PFSK-1 (cell line): ENCODE results near the gene P2RY12.

Experiments used
- FOXP2 ChIP-seq: optimal IDR thresholded peaks from 2 replicates; pipeline ENCODE3; 2011; ENCODE audit warnings: borderline replicate concordance, control low read depth, inconsistent platforms; ENCODE audit not compliant: insufficient read depth; ENCODE audit errors: extremely low read length, extremely low read depth
- POLR2AphosphoS5 ChIP-seq: IDR thresholded peaks from 2 replicates; pipeline ENCODE4 v1.6.1; 2012; ENCODE audit warnings: low read depth, mild to moderate bottlenecking, control low read depth, low read length, moderate library complexity
- REST ChIP-seq, 2 experiments: IDR thresholded peaks; 2 replicates each; pipeline versions ENCODE4 v1.6.1 to v1.8.0; 2011 to 2012; ENCODE audit warnings: low read depth in 2 of 2, low read length in 2 of 2, control low read depth in 1 of 2, inconsistent platforms in 1 of 2, mild to moderate bottlenecking in 1 of 2, moderate library complexity in 1 of 2; ENCODE audit not compliant: insufficient read depth in 1 of 2
- SIN3A ChIP-seq: IDR thresholded peaks from 2 replicates; pipeline ENCODE4 v1.6.1; 2012; ENCODE audit warnings: mild to moderate bottlenecking, low read length, moderate library complexity, borderline replicate concordance; ENCODE audit not compliant: insufficient read depth
- TAF1 ChIP-seq: IDR thresholded peaks from 2 replicates; pipeline ENCODE4 v1.6.1; 2012; ENCODE audit warnings: low read length, control low read depth, borderline replicate concordance; ENCODE audit not compliant: insufficient read depth

P2RY12 gene

GRCh38 chr3:151367448-151367847, 17.1 kb downstream of the P2RY12 start:
- TF ChIP-seq FOXP2 (no peak), POLR2AphosphoS5 (no peak), SIN3A (no peak), REST (IDR thresholded peaks at IDR 0.05; ENCODE audit: insufficient read depth in 1 of 2, low read depth in 2 of 2, low read length in 2 of 2) (no peak), TAF1 (no peak)

GRCh38 chr3:151366993-151367392, 17.6 kb downstream of the P2RY12 start:
- TF ChIP-seq TAF1 (no peak), POLR2AphosphoS5 (no peak), SIN3A (no peak), FOXP2 (no peak), REST (IDR thresholded peaks at IDR 0.05; ENCODE audit: insufficient read depth in 1 of 2, low read depth in 2 of 2, low read length in 2 of 2) (no peak)

- TF ChIP-seq TAF1, result no peak
- TF ChIP-seq POLR2AphosphoS5, result no peak
- no peak for TF ChIP-seq REST (IDR thresholded peaks at IDR 0.05; ENCODE audit: insufficient read depth in 1 of 2, low read depth in 2 of 2, low read length in 2 of 2)
- no peak for TF ChIP-seq SIN3A
- TF ChIP-seq FOXP2, result no peak
These were observed 21.8 kb downstream of the P2RY12 start for GRCh38 chr3:151362751-151363174.

- TF ChIP-seq FOXP2 (no peak), TAF1 (no peak), SIN3A (no peak)
These were observed 27.1 kb downstream of the P2RY12 start for GRCh38 chr3:151357463-151357850.

- TF ChIP-seq TAF1, result no peak
- no peak for TF ChIP-seq SIN3A
These were observed 27.6 kb downstream of the P2RY12 start for GRCh38 chr3:151356794-151357462.

- no peak for TF ChIP-seq TAF1
- no peak for TF ChIP-seq FOXP2
- TF ChIP-seq SIN3A, result no peak
- no peak for TF ChIP-seq POLR2AphosphoS5
- no peak for TF ChIP-seq REST (IDR thresholded peaks at IDR 0.05; ENCODE audit: insufficient read depth in 1 of 2, low read depth in 2 of 2, low read length in 2 of 2)
These were observed 32.9 kb downstream of the P2RY12 start for GRCh38 chr3:151351648-151352047.
